ENCODE measurements around the gene CLDN7.
A peak's percentile ranks its signal among the peaks of the same experiment; 100 is the strongest.

CLDN7 gene, protein sequence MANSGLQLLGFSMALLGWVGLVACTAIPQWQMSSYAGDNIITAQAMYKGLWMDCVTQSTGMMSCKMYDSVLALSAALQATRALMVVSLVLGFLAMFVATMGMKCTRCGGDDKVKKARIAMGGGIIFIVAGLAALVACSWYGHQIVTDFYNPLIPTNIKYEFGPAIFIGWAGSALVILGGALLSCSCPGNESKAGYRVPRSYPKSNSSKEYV

DNA sequence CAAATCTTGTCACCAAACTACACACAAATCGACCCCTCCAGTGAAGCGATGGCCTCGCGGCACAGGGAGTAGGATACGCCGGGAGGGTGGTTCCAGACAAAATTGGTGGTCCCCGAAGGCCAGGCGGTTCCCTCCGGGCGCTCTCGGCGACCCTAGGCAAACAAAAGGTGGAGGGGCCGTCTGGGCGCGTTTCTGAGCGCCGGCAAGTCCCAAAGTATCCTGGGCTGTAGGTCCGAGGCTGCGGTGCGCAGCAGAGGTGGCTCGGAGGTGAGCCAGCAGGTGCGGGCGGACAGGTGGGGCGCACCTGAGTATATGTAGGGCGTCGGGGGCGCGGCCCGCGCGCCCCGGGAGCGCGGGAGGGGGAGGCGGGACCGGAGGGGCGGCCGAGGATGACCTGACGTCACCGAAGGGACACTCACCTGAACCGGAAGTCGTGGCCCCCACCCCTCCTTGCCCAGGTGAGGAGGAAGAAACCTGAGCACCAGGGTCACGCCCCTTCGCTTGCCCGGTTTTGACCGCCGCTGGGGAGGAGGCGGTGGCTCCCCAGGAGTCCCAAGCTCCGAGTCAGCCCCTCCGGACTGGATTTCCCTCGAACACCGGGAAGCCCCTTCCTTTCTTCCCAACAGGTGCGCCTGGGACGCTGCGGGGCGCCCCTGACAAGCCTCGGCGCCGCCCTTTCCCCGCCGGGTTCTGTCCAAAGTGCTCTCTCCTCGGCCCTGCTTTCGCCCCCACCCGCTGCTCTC is at the start of gene CLDN7:
Gene CLDN7, minus strand, starts transcription at position 287 of the 743 bp plus-strand sequence. CDS start 435 bp downstream, outside the sequence.
- Histone ChIP-seq H2AFZ (ENCODE audit: low read length, unreplicated experiment) (peak within 1 kb of the TSS; percentile 56), H3K36me3 (ENCODE audit: insufficient read depth, low read length) (peaks cover 12% of the 10 kb centered on the region), H3K79me2 (ENCODE audit: control insufficient read depth, insufficient read depth, low read length, unreplicated experiment) (no peaks in the 10 kb centered on the region), H3K4me1 (ENCODE audit: control insufficient read depth, insufficient read depth, low read length, unreplicated experiment) (peaks cover 29% of the 10 kb centered on the region), H3K4me3 (ENCODE audit: low read depth, low read length) (peak within 1 kb of the TSS; percentile 59), H3K27me3 (ENCODE audit: insufficient read depth, low read length) (peaks cover 16% of the 10 kb centered on the region), H3K27ac (ENCODE audit: low read depth, low read length) (no peak within 1 kb of the TSS)

- Histone ChIP-seq H3K27me3 (ENCODE audit: insufficient read depth, low read length) (no peaks in the 10 kb centered on the region), H3K36me3 (ENCODE audit: insufficient read depth, low read length) (peaks cover 31% of the 10 kb centered on the region), H2AFZ (ENCODE audit: low read length, unreplicated experiment) (no peak overlapping the region), H3K27ac (ENCODE audit: low read depth, low read length) (0 out of 2 replicates have a peak overlapping the region, but pooled peaks have one; percentile 20), H3K4me1 (ENCODE audit: control insufficient read depth, insufficient read depth, low read length, unreplicated experiment) (peaks cover 46% of the 10 kb centered on the region), H3K4me3 (ENCODE audit: low read depth, low read length) (no peak overlapping the region), H3K79me2 (ENCODE audit: control insufficient read depth, insufficient read depth, low read length, unreplicated experiment) (peaks cover 57% of the 10 kb centered on the region)
Observed at GRCh38 chr17:7311110-7311705, 48.9 kb upstream of the CLDN7 start.

GRCh38 chr17:7309628-7310027 is 47.4 kb upstream of the CLDN7 start:
- peak overlapping the region; percentile 98; the same call in 1 of the 2 replicates for H3K27ac ChIP-seq (ENCODE audit: low read depth, low read length)
- no peaks in the 10 kb centered on the region for H3K27me3 ChIP-seq (ENCODE audit: insufficient read depth, low read length)
- H3K4me1 ChIP-seq (ENCODE audit: control insufficient read depth, insufficient read depth, low read length, unreplicated experiment), result peaks cover 40% of the 10 kb centered on the region
- peaks cover 57% of the 10 kb centered on the region for H3K79me2 ChIP-seq (ENCODE audit: control insufficient read depth, insufficient read depth, low read length, unreplicated experiment)
- peak overlapping the region; percentile 96 for H3K4me3 ChIP-seq (ENCODE audit: low read depth, low read length)
- H3K36me3 ChIP-seq (ENCODE audit: insufficient read depth, low read length), result peaks cover 31% of the 10 kb centered on the region
- H2AFZ ChIP-seq (ENCODE audit: low read length, unreplicated experiment), result no peak overlapping the region

DNA sequence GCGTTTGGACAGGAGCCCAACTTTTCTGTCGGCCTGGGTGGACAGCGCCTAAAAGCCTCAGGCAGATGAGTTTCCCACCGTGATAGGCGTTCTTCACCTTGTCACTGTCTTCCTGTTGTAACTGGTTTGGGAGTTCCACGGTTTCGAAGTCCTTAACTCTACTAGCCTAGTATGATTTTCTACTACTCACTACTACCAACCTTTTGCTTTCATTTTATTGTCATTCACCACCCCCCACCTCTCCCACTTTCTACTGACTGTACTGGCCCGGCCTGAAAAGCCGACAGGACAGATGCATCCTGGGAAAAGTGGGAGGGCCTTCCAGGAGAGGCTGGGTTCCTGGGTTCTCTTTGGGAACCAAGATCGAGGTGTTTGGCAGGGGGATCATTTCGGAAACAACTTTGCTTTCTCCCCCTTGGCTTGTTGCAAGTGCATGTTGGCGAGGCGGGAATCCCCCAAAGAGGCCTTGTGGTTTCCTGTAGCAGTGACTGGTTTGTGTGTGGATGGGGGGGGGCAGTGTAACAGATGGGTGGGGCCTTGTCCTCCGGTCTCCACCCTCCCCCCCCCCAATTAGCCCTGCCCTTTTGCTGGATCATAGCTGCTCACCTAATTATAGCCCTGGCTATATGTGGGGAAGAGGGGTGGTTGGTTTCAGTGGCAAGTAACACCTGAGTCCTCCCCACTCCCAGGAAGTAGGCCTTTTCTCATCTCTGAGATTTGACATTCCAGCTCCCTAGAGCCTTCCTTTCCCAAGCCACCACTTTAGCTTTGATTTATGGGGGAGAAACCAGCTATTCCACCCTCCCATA is 46.6 kb upstream of the CLDN7 start:
- Histone ChIP-seq H3K4me3 (ENCODE audit: low read depth, low read length) (peak overlapping the region; percentile 96), H3K4me1 (ENCODE audit: control insufficient read depth, insufficient read depth, low read length, unreplicated experiment) (peaks cover 34% of the 10 kb centered on the region), H3K27ac (ENCODE audit: low read depth, low read length) (peak overlapping the region; percentile 98), H3K27me3 (ENCODE audit: insufficient read depth, low read length) (no peaks in the 10 kb centered on the region), H3K36me3 (ENCODE audit: insufficient read depth, low read length) (peaks cover 31% of the 10 kb centered on the region), H3K79me2 (ENCODE audit: control insufficient read depth, insufficient read depth, low read length, unreplicated experiment) (peaks cover 52% of the 10 kb centered on the region), H2AFZ (ENCODE audit: low read length, unreplicated experiment) (no peak overlapping the region)

DNA sequence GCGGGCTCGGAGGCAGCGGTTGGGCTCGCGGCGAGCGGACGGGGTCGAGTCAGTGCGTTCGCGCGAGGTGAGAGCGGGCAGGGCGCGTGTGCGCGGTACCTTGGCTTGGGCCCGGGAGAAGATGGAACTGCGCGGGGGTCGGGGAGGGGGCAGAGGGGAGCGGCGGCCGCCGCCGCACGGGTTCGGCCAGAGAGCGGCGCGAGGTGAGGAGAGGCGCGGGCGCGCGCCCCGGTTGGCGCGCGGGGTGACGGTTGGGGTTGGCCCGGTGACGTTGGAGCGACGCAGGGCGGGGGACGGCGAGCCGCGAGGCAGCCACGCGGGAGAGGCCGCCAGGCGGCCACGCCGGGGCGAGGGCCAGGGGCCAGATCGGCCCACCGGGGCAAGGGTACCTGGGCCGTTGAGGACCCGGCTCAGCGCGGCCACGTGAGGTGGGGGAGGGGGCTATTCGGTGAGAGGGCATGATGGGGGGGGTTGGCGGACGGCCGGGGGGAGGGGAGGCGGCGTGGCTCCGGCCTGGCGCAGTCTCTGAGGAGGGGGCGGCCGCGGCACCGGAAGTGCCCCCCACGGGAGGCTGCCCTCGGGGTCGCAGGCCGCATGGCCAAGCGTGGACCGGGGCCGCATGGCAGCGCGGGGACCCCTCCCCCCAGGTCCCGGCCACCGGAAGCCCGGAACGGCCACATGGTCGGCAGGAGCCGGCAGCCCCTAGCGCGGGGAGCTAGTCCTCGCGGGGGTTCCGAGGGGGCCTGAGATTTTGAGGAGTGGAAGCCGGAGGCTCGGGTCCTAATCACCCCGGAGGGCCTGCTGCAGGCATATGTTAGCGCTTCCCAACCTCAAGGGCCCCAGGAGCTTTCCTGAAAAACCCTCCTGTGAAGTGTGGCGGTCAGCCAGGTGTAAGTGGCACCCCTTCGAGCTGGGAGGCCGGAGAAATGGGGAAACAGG is 45.7 kb upstream of the CLDN7 start:
- Histone ChIP-seq H3K4me3 (ENCODE audit: low read depth, low read length) (peak overlapping the region; percentile 96), H3K79me2 (ENCODE audit: control insufficient read depth, insufficient read depth, low read length, unreplicated experiment) (peaks cover 50% of the 10 kb centered on the region), H3K4me1 (ENCODE audit: control insufficient read depth, insufficient read depth, low read length, unreplicated experiment) (peaks cover 25% of the 10 kb centered on the region), H3K36me3 (ENCODE audit: insufficient read depth, low read length) (peaks cover 28% of the 10 kb centered on the region), H2AFZ (ENCODE audit: low read length, unreplicated experiment) (no peak overlapping the region), H3K27ac (ENCODE audit: low read depth, low read length) (peak overlapping the region; percentile 98), H3K27me3 (ENCODE audit: insufficient read depth, low read length) (no peaks in the 10 kb centered on the region)

DNA sequence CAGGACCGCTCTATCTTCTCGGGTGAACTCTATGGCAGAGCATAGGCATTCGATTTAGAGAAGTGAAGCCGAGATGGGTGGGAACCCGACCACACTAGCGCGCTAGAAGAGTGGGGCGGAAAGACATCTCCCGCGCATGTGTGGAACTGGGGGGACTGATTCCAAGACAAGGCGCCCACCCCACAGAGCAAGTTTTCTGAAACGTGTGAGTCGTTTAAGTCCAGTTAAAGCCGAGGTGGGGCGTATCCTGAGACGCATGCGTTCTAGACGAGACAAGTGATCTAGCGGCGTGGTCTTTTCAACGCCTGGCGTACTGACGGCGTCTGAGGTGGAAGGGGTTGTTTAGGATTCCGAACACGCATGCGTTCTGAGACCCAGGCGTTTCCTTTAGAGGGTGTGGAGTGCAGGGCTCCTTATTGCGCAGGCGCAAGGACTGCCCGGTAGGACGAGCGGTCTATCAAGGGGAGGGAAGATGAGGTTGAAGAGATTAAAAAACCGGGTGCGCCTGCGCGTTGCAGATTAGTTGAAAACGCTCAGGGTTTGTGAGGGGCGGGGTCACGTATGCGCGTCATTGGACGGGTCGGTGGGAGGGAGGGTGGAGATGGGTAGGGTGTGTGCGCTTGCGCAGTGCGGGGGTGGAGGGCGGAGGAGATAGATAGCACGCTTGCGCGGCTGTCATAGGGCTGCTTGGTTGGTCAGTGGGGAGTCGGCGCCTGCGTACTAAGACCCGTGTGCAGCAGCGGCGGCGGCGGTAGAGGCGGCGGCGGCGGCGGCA is 44.8 kb upstream of the CLDN7 start, which contains the start of gene EIF5A:
Gene EIF5A, plus strand, starts transcription at position 718 of the 775 bp plus-strand sequence. CDS start 2,008 bp downstream, outside the sequence.
- peaks cover 43% of the 10 kb centered on the region for H3K79me2 ChIP-seq (ENCODE audit: control insufficient read depth, insufficient read depth, low read length, unreplicated experiment)

DNA sequence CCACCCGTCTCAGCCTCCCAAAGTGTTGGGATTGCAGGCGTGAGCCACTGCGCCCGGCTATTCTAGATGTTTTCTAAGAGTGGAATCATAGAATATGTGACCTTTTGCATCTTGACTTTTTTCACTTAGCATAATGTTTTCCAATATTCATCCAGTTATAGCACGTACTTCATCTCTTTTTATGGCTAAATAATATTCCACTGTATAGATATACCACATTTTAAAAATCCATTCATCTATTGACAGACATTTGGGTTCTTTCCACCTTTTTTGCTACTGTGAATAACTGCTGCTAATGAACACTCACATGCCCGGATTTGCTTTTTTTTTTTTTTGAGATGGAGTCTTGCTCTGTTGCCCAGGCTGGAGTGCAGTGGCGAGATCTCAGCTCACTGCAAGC is 41.9 kb upstream of the CLDN7 start:
- Histone ChIP-seq H3K27me3 (ENCODE audit: insufficient read depth, low read length) (no peaks in the 10 kb centered on the region), H3K4me3 (ENCODE audit: low read depth, low read length) (no peak overlapping the region), H3K4me1 (ENCODE audit: control insufficient read depth, insufficient read depth, low read length, unreplicated experiment) (peaks cover 1% of the 10 kb centered on the region), H2AFZ (ENCODE audit: low read length, unreplicated experiment) (no peak overlapping the region), H3K36me3 (ENCODE audit: insufficient read depth, low read length) (no peaks in the 10 kb centered on the region), H3K79me2 (ENCODE audit: control insufficient read depth, insufficient read depth, low read length, unreplicated experiment) (peaks cover 17% of the 10 kb centered on the region), H3K27ac (ENCODE audit: low read depth, low read length) (no peak overlapping the region)

More for the DNA sequence above, 44.8 kb upstream of the CLDN7 start, which contains the start of gene EIF5A:
- H3K27ac ChIP-seq (ENCODE audit: low read depth, low read length), result peak within 1 kb of the TSS; percentile 98
- peaks cover 22% of the 10 kb centered on the region for H3K36me3 ChIP-seq (ENCODE audit: insufficient read depth, low read length)
- peak within 1 kb of the TSS; percentile 5 for H2AFZ ChIP-seq (ENCODE audit: low read length, unreplicated experiment)
- no peaks in the 10 kb centered on the region for H3K27me3 ChIP-seq (ENCODE audit: insufficient read depth, low read length)
- peak within 1 kb of the TSS; percentile 96 for H3K4me3 ChIP-seq (ENCODE audit: low read depth, low read length)
- H3K4me1 ChIP-seq (ENCODE audit: control insufficient read depth, insufficient read depth, low read length, unreplicated experiment), result peaks cover 22% of the 10 kb centered on the region

GRCh38 chr17:7296189-7296861 is 34.0 kb upstream of the CLDN7 start:
- peak overlapping the region; percentile 68 for H3K4me3 ChIP-seq (ENCODE audit: low read depth, low read length)
- H3K4me1 ChIP-seq (ENCODE audit: control insufficient read depth, insufficient read depth, low read length, unreplicated experiment), result peaks cover 3% of the 10 kb centered on the region
- peak overlapping the region; percentile 21 for H2AFZ ChIP-seq (ENCODE audit: low read length, unreplicated experiment)
- no peaks in the 10 kb centered on the region for H3K36me3 ChIP-seq (ENCODE audit: insufficient read depth, low read length)
- H3K27me3 ChIP-seq (ENCODE audit: insufficient read depth, low read length), result peaks cover 26% of the 10 kb centered on the region
- no peaks in the 10 kb centered on the region for H3K79me2 ChIP-seq (ENCODE audit: control insufficient read depth, insufficient read depth, low read length, unreplicated experiment)
- H3K27ac ChIP-seq (ENCODE audit: low read depth, low read length), result no peak overlapping the region

Measured in ACC112 (cell line).